ENCODE measurements around the gene CSMD2.

Gene CSMD2

GRCh38 chr1:34007760-34008159 lies 157.3 kb downstream of the CSMD2 start:
- in situ Hi-C loops (cut with HindIII; ENCODE audit: low sequenced_read_pairs), result no loop called here

- in situ Hi-C loops (cut with HindIII; ENCODE audit: low sequenced_read_pairs), result no loop called here
Observed at GRCh38 chr1:34005309-34005708, 159.7 kb downstream of the CSMD2 start.

- in situ Hi-C loops (cut with HindIII; ENCODE audit: low sequenced_read_pairs), result no loop called here
Observed at GRCh38 chr1:34002810-34003209, 162.2 kb downstream of the CSMD2 start.

GRCh38 chr1:33997127-33998036 lies 167.6 kb downstream of the CSMD2 start:
- in situ Hi-C loops (cut with HindIII; ENCODE audit: low sequenced_read_pairs), result no loop called here

GRCh38 chr1:33996281-33996680 lies 168.7 kb downstream of the CSMD2 start:
- in situ Hi-C loops (cut with HindIII; ENCODE audit: low sequenced_read_pairs), result no loop called here

GRCh38 chr1:33993301-33993700 lies 171.7 kb downstream of the CSMD2 start:
- in situ Hi-C loops (cut with HindIII; ENCODE audit: low sequenced_read_pairs), result no loop called here

- in situ Hi-C loops (cut with HindIII; ENCODE audit: low sequenced_read_pairs), result no loop called here
Observed at GRCh38 chr1:33990281-33990680, 174.7 kb downstream of the CSMD2 start.

- in situ Hi-C loops (cut with HindIII; ENCODE audit: low sequenced_read_pairs), result no loop called here
Observed at GRCh38 chr1:33988161-33988560, 176.9 kb downstream of the CSMD2 start.

GRCh38 chr1:33986390-33987095 lies 178.5 kb downstream of the CSMD2 start:
- in situ Hi-C loops (cut with HindIII; ENCODE audit: low sequenced_read_pairs), result no loop called here

- in situ Hi-C loops (cut with HindIII; ENCODE audit: low sequenced_read_pairs), result no loop called here
Observed at GRCh38 chr1:33985656-33986055, 179.4 kb downstream of the CSMD2 start.

- in situ Hi-C loops (cut with HindIII; ENCODE audit: low sequenced_read_pairs), result no loop called here
Observed at GRCh38 chr1:33984906-33985565, 180.0 kb downstream of the CSMD2 start.

GRCh38 chr1:33982419-33982818 lies 182.6 kb downstream of the CSMD2 start:
- in situ Hi-C loops (cut with HindIII; ENCODE audit: low sequenced_read_pairs), result no loop called here

- in situ Hi-C loops (cut with HindIII; ENCODE audit: low sequenced_read_pairs), result no loop called here
Observed at GRCh38 chr1:33979341-33979740, 185.7 kb downstream of the CSMD2 start.

GRCh38 chr1:33975961-33976360 lies 189.1 kb downstream of the CSMD2 start:
- in situ Hi-C loops (cut with HindIII; ENCODE audit: low sequenced_read_pairs), result no loop called here

GRCh38 chr1:33973799-33974545 lies 191.1 kb downstream of the CSMD2 start:
- in situ Hi-C loops (cut with HindIII; ENCODE audit: low sequenced_read_pairs), result no loop called here

- in situ Hi-C loops (cut with HindIII; ENCODE audit: low sequenced_read_pairs), result no loop called here
Observed at GRCh38 chr1:33972676-33973395, 192.2 kb downstream of the CSMD2 start.

GRCh38 chr1:33971913-33972312 lies 193.1 kb downstream of the CSMD2 start:
- in situ Hi-C loops (cut with HindIII; ENCODE audit: low sequenced_read_pairs), result no loop called here

GRCh38 chr1:33971018-33971710 lies 193.9 kb downstream of the CSMD2 start:
- in situ Hi-C loops (cut with HindIII; ENCODE audit: low sequenced_read_pairs), result no loop called here

GRCh38 chr1:33970148-33970825 lies 194.7 kb downstream of the CSMD2 start:
- in situ Hi-C loops (cut with HindIII; ENCODE audit: low sequenced_read_pairs), result no loop called here

Measured in DLD1 (cell line).